ENCODE data around the gene ATP4A.

The ATP4A gene

DNA sequence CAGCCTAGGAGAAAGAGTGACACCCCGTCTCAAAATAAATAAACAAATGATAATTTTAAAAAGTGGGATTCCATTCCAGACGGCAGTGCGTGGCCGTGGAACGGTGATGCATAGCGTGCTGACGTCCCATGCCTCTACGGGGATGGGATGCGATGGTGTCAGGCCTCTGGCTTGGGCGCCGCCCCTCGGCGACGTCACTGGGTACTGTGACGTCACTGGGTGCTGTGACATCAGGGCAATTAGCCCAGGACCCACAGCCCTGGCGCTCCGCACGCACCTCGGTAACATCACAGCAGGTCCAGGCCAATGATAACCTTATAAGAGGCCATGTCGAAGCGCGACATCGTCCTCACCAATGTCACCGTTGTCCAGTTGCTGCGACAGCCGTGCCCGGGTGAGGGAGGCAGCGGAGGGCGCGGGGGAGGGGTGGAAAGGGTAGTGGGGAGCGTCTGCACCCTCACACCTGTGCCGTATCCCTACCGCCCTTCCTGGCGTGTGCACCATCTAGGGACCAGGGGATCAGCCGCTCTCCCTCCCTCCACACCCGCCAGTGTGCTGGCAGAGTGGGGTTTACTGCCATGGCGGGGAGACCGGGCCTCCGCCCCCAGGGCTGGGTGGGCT is 30.1 kb downstream of the ATP4A start, which contains the start of gene GAPDHS:
Gene GAPDHS, plus strand, starts transcription at position 256 of the 621 bp plus-strand sequence. Its CDS starts 72 bp downstream, at position 328.
- Histone ChIP-seq H3K4me3 (peak within 1 kb of the TSS in 3 of 7 experiments; percentile 4 to 14 (median 12)), H3K27ac (no peak within 1 kb of the TSS)

DNA sequence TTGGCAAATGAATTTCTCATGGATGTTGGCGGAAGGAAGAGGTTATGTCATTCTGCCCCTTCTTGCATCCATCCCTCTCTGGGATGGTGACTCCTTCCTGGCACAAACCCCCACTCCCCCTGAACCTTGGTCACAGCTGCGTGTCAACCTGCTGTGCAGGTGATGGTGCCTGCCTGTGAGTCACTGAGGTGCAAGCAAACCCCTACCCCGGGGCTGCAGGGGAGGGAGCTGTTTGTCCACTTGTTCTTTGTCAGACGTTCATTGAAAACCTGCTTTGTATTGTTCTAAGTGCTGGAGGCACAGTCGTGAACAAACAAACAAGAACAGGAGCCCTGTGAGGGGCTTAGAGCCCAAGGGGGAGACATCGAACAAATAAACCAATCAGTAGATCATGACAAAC is 32.2 kb downstream of the ATP4A start:
- H3K4me3 ChIP-seq, result no peak overlapping the region

DNA sequence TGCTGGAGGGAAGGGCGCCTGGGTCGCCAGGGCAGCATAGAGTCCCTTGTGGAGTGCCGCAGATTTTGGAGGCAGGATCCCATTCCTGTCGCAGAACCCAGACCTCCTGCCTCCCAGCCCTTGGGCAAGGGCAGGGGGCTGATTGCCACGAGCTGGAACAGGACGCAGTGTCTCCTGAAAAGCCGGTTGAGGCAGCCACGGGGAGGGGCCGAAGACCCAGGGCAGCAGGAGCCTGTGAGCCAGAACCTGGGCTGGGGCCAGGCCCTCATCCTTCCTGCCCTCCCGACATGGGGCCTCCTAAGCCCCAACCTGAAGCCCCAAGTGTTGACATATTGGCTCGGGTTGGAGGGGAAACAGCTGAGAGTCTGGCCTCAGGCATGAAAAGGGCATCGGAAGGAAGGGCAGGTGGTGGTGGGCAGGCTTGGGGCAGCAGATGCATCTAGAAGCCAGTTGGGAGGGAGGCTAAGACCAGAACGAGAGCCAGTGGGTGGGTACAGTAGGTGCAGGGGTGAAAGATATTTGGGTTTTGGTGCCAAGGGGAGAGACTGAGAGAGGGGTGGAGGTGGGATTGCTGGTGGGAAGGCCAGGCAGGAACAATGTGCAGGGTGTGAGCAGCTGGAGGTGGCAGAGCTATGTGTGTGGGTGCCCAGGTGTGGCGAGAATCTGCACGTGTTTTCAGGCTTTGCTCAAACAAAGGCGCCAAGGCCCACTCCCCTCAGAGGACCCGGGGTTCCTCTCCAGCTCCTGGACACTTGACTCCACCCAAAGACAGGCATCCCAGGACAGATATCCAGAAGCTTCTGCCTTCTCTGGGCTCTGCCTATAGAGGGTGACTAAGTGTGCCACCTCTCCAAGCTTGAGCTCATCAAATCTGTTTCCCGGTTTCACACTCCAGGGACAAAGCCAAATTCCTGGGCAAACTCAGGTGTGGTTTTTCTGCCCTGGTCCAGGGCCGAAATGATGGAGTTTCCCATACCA is 33.9 kb downstream of the ATP4A start:
- Histone ChIP-seq H3K27ac (peak overlapping the region in 15 of 21 experiments; percentile 0 to 80 (median 61)), H3K4me3 (no peak overlapping the region)

More for the DNA sequence above, 32.2 kb downstream of the ATP4A start:
- H3K27ac ChIP-seq, result peak overlapping the region in 1 of 21 experiments; percentile 78

DNA sequence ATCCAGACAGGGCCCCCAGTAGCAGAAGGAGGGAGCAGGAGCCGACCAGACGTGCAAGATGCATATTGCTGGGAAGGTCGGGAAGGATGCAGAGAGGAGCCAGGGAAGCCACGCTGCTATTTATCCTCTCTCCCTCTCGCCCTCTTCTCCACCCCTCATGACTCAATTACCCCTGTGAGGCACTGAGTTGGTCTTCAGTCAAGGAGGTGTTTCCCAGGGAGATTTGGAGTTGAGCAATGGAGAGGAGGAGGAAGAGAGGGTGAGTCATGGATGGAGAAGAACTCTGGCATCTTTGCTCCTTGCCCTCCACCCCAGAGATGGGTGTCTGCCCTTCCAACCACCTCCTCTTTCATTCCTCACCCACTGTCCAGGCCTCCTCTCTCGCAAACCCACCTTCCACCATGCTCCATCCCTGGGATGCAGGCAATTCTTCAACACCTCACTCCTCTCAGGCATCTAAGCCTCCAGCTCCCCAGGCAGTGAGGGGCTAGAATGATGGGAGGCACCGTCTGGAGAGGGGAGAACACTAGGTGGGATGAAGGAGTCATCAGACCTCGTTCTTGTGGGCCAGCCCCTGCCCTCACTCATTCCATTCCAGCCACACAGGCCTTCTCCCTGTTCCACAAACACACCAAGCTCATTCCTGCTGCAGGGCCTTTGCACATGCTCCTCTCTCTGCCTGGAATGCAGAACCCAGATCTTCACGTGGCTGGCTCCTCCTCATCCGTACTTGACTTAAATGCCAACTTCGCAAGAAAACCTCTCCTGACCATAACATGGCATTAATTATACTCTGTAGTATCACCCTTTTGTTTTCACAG is 35.0 kb downstream of the ATP4A start, which contains the start of gene SBSN:
Gene SBSN, minus strand, starts transcription at position 94 of the 821 bp plus-strand sequence. Its CDS starts 30 bp downstream, at position 64.
- Histone ChIP-seq H3K4me3 (peak within 1 kb of the TSS; percentile 4 to 30 (median 9)), H3K27ac (peak within 1 kb of the TSS in 18 of 21 experiments; percentile 16 to 80 (median 60))

DNA sequence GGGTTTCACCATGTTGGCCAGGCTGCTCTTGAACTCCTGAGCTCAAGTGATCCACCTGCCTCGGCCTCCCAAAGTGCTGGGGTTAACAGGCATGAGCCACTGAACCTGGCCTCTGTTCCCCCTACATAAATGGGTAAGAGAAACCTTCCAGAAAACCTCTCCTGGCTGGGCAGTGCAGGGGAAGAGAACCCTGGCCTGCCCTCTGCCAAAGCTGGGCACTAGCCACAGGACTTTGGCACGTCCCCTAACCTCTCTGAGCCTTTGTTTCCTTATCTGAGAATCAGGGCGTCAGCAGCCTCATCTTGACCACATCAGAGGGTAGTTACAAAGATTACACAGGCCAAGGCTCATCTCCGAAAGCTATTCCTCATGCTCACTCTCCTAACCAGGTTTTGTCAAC is 37.6 kb downstream of the ATP4A start:
- H3K4me3 ChIP-seq, result peak overlapping the region in 5 of 7 experiments; percentile 4 to 30 (median 24)
- peak overlapping the region in 2 of 21 experiments; percentile 29 to 71 for H3K27ac ChIP-seq

DNA sequence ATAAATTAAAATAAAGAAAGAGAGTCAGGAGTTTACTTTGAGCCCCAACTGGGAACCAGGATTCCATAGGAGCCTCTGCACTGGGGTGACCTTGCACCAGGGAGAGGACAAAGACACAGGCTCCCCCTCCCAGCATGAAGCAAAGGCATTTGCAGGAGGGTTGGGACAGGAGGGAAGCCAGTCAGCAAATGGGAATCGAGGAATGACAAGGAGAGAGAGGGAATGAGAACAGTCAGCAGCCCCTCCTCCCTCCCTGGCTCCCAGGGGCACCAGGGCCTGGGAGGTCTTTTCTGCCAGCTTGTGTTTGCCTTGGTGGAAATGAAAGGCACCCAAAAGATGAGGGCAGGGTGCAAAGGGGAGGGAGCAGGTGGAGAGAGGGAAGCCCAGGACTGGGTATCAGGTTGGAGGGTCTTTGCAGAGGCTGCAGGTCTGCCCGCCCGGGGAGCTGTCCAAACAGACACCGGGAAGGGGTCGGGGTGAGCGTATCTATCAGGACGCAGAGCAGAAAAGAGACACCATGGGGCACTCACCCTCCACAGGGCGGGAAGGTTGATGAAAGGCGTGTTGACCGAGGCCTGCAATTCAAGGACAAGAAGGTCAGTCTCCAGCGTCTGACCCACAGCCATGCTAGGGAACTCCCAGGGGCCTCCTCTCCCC is 39.1 kb downstream of the ATP4A start:
- no peak overlapping the region for H3K27ac ChIP-seq
- no peak overlapping the region for H3K4me3 ChIP-seq

DNA sequence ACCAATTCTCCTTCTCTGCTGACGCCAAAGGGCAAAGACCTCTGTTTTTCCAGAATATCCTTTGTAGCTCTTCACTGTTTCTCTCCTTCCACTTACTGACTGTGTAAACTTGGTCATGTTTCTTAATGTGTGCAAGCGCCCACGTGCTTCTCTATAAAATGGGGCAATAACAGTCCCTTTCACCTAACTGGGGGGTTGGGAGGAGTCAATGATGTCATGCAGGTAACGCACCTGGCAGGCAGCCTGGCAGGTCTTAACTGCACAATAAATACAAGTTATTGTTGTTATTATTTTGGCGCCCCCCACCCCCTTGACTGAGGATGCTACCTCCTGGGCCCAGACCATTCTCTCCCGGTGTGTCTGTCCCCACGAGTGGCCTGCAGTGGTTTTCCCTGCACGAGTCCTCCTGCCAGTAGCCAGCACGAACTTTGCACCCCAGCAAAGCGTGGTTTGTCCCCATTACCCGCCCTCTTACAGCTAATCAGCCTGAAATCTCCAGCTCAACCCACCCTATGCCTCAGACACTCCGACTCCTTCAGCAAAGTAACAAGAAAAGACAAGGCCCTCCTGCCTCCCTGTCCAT is 40.6 kb downstream of the ATP4A start:
- Histone ChIP-seq H3K27ac (no peak overlapping the region), H3K4me3 (no peak overlapping the region)

DNA sequence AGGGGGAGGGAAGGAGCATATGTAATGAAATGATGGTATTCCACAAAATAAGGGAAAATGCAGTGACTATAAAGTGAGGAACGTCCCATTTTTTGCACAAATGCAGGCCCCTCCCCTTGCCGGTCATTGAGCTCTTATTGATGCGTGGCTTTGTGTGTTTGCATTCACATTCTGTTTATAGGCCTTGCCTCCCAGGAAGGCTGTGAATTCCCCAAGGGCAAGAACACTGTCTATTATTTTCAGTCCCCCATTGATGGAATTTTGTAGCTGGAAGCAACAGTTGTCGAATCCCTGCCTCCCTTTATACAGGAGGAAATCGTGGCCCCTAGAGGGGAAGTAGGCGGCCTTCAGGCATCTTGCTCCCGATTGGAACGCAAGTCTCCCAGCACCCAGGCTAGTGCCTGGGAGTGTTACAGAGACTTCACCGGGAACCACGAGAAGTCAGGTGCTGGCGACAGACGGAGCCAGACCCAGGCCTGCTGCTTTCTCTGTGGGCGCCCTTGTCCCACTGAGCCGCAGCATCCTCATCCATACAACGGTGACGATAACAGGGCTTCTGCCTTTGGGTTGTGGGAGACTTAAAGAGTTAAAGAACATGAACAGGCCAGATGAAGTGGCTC is 42.2 kb downstream of the ATP4A start:
- H3K27ac ChIP-seq, result no peak overlapping the region

DNA sequence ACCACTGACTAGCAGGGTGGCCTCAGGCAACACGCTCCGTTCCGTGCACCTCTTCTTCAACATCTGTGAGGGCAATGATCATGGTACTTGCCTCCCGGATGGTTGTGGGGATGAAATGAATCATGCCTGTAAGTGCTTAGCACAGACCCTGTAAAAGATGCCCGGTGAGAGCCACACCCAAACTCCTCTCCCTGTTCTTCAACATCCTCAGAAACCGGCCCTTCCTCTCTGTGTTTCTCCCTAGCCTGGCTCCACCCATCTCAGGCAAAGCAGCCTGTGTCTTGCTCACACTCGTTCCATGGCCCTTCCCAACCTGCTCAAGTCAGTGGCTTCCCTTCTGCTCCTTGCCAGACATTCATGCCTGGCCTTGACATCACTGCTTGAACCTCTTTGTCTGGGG is 44.2 kb downstream of the ATP4A start:
- peak overlapping the region in 10 of 21 experiments; percentile 1 to 75 (median 60) for H3K27ac ChIP-seq
- H3K4me3 ChIP-seq, result no peak overlapping the region

More for the DNA sequence above, 42.2 kb downstream of the ATP4A start:
- H3K4me3 ChIP-seq, result no peak overlapping the region

DNA sequence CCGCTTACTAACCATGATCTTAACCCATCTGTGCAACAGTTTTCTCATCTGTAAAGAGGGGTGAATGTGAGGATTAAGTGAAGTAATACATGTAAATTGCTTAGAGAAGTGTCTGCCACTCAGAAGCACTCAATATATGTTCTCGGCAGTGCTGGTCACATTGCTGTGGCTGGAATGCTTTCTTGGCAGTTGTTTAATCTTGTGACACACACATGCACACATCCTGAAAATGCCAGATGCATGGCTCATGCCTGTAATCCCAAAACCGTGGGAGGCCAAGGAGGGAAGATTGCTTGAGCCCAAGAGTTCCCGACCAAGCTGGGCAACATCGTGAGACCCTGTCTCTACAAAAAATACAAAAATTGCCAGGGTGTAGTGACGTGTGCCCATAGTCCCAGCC is 45.1 kb downstream of the ATP4A start:
- Histone ChIP-seq H3K27ac (peak overlapping the region in 15 of 21 experiments; percentile 1 to 75 (median 38)), H3K4me3 (no peak overlapping the region)

DNA sequence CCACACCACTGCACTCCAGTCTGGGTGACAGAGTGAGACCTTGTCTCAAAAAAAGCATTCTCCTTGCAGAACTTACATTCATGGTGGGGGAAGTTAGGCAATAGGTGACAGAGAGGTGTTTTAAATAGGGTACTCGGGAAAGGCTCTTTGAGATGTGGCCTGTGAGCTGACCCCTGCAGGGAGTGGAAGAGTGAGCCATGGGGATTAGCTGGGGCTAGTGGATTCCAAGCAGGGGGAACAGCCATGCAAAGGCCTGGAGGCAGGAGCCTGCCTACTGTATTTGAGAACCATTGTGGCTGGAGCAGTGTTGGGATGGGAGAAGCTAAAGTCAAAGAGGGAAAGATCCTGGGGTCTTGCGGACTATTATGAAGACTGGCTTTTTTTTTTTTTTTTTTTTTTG is 46.1 kb downstream of the ATP4A start:
- H3K4me3 ChIP-seq, result no peak overlapping the region
- H3K27ac ChIP-seq, result no peak overlapping the region

DNA sequence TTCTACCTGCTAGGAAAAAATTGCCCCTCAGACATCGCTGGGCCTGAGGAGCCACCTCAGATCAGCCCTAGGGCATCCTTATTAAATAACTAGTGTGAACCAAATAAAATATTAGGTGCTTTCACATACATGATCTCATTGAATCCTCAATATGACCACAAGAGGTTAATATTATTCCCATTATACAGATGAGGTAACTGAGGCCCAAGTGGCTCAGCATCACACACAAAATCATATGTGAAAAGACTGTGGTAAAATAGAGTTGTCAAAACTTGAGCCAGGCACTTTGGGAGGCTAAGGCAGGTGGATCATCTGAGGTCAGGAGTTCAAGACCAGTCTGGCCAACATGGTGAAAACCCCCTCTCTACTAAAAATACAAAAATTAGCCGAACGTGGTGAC is 47.1 kb downstream of the ATP4A start:
- Histone ChIP-seq H3K4me3 (no peak overlapping the region), H3K27ac (no peak overlapping the region)

DNA sequence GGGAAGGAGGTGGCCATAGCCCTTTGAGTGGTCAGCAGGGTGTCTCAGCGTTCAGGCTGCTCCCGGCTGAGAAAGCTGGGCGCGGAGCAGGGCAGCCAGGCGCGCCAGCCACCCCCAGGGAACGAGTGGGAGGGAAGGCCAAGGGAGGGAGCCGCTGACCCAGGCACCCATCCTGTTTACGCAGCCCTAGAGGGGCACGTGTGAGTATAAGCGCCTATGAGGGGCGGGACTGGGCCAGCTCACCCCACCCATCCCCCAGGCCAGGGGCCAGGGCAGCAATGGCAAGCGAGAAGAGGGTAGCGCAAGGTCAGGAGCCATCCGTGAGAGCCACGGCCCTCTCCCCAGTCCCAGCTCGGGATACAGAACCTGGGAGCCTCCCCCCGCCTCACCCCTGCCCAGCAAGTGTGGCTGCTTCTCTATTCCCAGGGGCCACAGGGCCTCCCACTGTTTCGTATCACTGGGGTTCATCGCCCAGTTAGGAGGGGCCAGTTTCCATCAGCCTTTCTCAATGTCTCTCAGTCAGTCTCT is 49.1 kb downstream of the ATP4A start:
- peak overlapping the region in 17 of 21 experiments; percentile 19 to 82 (median 70) for H3K27ac ChIP-seq
- no peak overlapping the region for H3K4me3 ChIP-seq

DNA sequence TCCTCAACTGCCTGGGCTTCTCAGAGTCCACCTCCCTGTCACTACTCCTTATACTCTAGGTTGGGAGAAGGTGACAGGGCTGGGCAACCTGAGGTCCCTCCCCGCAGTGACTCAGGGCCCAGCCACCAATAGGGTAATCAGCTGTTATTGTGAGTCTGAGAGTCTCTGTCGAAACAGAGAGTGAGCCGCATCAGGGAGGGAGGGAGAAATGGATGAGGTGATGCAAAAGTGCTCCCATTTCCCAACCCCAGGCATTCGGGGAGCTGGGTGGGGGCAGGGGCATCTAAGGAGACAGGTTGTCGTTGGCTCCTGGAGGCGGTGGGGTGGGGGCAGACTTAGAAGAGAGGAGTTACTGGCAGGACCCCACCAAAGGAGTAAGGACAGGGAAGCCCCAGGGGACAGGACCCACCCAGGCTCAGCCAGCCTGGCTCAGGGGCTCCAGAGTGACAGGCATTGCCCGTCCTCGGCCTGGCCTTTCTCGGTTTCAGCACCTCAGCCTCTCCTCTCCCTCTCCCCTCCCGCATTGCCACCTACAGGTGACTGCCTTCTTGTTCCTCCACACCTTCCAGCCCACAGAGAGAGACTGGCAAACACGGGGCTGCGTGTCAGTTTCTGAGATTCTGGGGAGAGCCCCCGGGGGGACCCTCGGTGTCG is 49.7 kb downstream of the ATP4A start, which contains the start of gene DMKN:
Gene DMKN, minus strand, starts transcription at position 22 of the 654 bp plus-strand sequence. CDS start 174 bp downstream, outside the sequence.
- peak within 1 kb of the TSS in 18 of 21 experiments; percentile 21 to 82 (median 70) for H3K27ac ChIP-seq

DNA sequence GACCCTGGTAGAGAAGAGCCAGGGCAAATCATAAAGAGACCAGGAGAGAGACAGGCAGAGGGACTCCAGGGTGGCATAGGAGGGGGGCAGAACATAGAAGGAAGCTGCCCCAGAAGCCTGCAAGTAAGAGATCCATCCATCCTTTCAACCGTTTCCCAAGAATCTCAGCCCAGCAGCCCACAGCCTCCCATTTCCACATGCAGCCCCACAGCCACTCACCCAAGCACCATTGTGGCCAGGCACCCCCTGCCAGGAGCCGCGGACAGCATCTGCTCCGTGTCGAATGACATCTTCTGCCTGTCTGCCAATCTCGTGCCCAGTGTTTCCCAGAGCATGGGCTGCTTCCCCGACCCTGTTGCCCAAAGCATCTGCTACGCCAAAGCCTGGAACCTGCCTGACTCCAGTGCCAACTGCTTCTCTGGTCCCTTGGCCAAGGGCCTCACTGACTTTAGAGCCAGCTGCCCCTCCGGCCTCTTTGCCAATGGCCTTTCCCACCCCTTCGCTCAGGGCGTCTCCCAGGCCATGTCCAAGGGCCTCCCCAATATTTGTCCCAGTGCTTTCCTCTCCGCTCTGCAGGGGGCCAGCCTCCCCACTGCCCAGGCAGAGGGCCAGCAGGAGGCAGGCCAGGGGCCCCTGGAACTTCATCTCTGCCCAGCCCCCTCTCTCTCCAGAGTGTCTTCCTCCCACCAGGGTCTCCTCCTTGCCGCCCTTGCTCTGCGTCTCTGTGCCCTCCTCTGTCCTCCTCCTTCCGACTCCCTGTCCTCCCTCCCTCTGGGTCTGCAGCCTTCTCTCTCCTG is 50.4 kb downstream of the ATP4A start:
- H3K4me3 ChIP-seq, result peak overlapping the region in 5 of 7 experiments; percentile 0 to 29 (median 13)
- H3K27ac ChIP-seq, result peak overlapping the region in 16 of 21 experiments; percentile 1 to 82 (median 38)

More for the DNA sequence above, 49.7 kb downstream of the ATP4A start, which contains the start of gene DMKN:
- H3K4me3 ChIP-seq, result peak within 1 kb of the TSS in 5 of 7 experiments; percentile 0 to 29 (median 13)

DNA sequence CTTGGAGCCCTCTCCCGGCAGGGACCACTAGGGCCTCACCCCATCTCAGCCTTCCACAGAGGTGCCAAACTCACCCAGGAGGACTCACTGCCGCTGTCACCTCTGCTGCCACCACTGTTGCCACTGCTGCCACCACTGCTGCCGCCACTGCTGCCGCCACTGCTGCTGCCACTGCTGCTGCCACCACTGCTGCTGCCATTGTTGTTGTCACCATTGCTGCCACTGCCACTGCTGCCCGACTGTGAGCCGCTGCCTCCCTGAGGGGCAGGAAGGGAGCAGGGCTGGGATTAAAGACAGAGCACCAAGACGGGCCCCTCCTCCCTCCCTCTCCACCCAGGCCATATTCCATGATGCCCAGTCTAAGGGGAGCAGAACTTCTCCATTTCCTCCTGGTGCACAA is 52.1 kb downstream of the ATP4A start:
- Histone ChIP-seq H3K4me3 (peak overlapping the region in 3 of 7 experiments; percentile 10 to 16 (median 15)), H3K27ac (peak overlapping the region in 1 of 21 experiments; percentile 0)
